HEK293T (cell line): ENCODE data around the gene AHI1.

Experiments used
- BHLHE40 ChIP-seq: fragments of 450-650 bp; IDR thresholded peaks from 2 replicates; pipeline ENCODE4 v1.6.1; 2016; ENCODE audit warnings: mild to moderate bottlenecking, moderate library complexity, borderline replicate concordance
- FOXA1 ChIP-seq: fragments of 450-650 bp; IDR thresholded peaks from 2 replicates; pipeline ENCODE4 v1.6.1; 2016; ENCODE audit warnings: mild to moderate bottlenecking
- L3MBTL2 ChIP-seq: fragments of 450-650 bp; conservative IDR thresholded peaks from 2 replicates; pipeline ENCODE4 v1.6.1; 2016; ENCODE audit warnings: mild to moderate bottlenecking
- NFRKB ChIP-seq: fragments of 450-650 bp; IDR thresholded peaks from 2 replicates; pipeline ENCODE4 v1.6.1; 2016; ENCODE audit warnings: mild to moderate bottlenecking, moderate library complexity
- SP1 ChIP-seq: fragments of 450-650 bp; IDR thresholded peaks from 2 replicates; pipeline ENCODE4 v1.6.1; 2017
- TARDBP ChIP-seq: fragments of 450-650 bp; IDR thresholded peaks from 2 replicates; pipeline ENCODE4 v1.6.1; 2016
- TF ChIP-seq, protein P1 (sequence below): fragments of 450-650 bp; IDR thresholded peaks from 2 replicates; pipeline ENCODE4 v1.6.1; 2016

DNA sequence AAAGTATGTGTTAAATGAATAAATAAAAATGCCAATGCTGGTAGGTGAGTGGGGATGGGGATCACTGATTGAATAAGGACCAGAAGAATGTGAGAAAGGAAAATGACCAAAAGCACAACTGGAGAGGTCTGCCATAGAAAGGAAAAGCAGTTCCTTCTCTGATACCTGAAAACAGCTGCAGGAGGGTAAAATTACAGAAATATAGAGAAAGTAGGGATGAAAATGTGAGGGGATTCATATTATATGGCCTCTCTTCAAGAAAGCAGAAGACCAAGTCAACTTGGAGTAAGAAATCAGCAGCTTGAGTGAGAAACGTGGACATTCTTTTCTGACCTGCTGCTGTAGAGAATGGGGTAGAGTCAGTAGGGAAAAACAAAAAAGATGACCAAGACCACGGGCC is 191.4 kb downstream of the AHI1 start:
- no peak for TF ChIP-seq FOXA1
- TF ChIP-seq L3MBTL2 = no peak
- TF ChIP-seq TARDBP = no peak
- TF ChIP-seq SP1 = no peak
- no peak for TF ChIP-seq NFRKB
- TF ChIP-seq, protein P1, sequence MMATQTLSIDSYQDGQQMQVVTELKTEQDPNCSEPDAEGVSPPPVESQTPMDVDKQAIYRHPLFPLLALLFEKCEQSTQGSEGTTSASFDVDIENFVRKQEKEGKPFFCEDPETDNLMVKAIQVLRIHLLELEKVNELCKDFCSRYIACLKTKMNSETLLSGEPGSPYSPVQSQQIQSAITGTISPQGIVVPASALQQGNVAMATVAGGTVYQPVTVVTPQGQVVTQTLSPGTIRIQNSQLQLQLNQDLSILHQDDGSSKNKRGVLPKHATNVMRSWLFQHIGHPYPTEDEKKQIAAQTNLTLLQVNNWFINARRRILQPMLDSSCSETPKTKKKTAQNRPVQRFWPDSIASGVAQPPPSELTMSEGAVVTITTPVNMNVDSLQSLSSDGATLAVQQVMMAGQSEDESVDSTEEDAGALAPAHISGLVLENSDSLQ = no peak
- TF ChIP-seq BHLHE40 = no peak
